GM19397 (cell line): ENCODE results near the gene SLC30A9.

Experiments
- ATAC-seq: cut with Tn5 transposase; IDR thresholded peaks from one replicate; pipeline ENCODE4 v1.9.1; 2021; ENCODE audit warnings: mild to moderate bottlenecking, moderate library complexity; ENCODE audit not compliant: unreplicated experiment

Gene SLC30A9

DNA sequence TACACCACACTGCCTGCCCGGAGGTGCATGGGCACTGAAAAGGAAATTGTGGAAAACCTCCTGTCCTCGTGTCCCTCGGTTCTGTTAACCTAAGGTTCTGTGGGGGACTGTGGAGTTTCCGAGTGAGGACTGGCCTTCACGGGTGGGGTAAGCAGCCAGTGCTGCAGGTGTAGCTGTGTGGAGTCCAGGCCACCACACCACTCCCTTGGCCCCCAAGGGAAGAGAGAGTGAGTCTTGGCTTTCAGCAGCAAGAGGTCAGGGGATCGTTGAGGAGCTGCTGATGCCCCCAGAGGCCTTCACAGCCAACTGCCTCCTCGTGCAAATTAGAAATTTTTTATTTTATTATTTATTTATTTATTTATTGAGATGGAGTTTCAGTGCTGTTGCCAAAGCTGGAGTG, 141.8 kb downstream of the SLC30A9 start:
- ATAC-seq, result no peak

DNA sequence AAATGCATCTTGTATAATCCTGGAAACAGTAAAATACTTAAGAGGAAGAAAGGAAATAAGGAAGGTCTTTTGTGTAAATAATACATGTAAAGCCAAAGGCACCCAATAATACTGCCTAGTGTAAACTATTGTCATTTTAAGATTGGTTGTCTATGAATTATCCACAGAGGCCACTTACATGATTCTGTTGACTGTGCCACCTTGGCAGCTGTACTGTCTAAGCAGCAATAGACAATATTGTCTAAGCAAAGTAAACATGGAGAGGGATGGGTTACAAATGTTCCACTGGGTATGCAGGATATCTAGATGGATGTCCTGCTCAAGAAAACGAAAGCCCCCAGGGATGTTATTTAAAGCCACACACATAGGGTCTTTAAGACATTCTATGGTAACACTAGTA, 142.7 kb downstream of the SLC30A9 start:
- ATAC-seq, result no peak

DNA sequence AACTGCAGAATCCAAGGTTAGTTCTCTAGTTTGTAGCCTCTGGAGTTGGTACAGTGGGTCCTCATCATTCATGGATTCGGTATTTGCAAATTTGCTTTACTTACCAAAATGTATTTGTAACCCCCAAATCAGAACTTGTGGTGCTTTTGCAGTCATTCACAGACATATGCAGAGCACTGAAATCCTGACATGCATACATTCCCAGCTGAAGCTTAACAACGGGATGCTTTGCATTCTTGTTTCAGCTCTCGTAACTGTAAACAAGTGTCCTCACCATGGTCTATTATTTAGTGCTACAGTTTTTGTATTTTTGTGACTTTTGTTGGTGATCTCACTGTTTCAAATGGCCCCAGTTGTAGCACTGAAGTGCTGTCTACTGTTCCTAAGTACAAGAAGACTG, 146.0 kb downstream of the SLC30A9 start:
- ATAC-seq, result no peak
